Activated CD4-positive, alpha-beta T cell treated with anti-CD3 and anti-CD28 coated beads, Interleukin-2, Interleukin-6, amounts not matched to agents 100 ng/mL and 50 ng/mL, durations not matched to agents 16 hours and 8 hours (primary cell): Measurements from ENCODE around the gene AGBL3.
"Not testable (repeated sequence)": the region's sequence is repeated elsewhere in the genome, so short reads cannot be mapped to it uniquely, and the experiment has no call there.

Experiments
- DNase-seq: peaks from one replicate; pipeline ENCODE4 v3.0.0-alpha.2; 2020

Gene AGBL3

DNA sequence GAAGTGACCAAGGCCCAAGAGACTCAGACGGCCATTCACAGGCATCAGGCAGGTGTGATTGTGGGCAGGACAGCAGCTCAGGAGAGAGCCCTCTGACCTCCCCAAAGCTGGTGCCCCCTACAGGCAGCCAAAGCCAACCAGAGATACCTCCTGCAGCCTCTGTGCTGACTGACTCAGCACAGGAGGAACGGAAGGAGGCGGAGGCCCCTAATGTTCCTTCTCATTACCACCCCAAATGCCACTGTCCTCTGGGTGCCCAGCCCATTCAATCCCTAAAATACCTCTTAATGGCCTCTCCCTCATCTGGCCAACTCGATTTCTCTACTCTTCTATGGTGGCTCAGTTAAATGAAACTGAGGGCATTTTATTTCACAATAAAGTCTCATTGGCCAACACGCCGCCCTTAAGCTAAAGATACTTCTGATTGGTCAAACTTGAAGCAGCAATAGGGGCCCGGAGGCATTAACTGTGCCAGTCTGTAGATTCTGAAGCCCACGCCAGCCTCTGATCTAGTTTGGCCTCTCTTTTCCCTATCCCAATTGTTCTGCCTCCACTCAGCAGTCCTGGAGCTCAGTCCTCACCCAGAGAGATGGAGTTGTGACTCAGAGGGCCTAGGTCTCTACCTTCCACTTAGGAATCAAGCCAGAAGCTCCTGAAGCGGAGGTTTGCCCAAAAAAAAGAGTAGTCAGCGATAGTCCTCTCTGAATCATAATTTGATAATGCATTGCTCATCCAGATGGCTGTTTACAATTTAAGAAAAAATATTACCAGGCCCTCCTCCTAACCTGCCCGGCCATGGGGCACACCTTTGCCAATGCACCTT lies 183.0 kb downstream of the AGBL3 start:
- peak; percentile 82 for DNase-seq

DNA sequence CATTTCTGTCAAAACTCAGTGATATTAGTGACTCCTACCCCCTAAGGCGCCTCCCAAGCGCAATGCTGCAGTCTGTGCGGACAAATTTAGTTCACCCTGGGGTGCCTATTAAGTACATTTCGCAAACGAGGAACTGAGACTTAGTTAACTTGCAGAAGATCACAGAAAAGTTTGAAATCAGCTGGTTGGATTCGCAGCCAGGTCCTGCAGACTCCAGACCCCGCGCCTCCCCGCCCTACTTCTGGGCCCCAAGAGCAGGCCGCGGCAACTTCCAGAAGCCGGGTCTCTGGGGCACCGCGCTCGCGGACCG lies 183.6 kb downstream of the AGBL3 start:
- no peak for DNase-seq

DNA sequence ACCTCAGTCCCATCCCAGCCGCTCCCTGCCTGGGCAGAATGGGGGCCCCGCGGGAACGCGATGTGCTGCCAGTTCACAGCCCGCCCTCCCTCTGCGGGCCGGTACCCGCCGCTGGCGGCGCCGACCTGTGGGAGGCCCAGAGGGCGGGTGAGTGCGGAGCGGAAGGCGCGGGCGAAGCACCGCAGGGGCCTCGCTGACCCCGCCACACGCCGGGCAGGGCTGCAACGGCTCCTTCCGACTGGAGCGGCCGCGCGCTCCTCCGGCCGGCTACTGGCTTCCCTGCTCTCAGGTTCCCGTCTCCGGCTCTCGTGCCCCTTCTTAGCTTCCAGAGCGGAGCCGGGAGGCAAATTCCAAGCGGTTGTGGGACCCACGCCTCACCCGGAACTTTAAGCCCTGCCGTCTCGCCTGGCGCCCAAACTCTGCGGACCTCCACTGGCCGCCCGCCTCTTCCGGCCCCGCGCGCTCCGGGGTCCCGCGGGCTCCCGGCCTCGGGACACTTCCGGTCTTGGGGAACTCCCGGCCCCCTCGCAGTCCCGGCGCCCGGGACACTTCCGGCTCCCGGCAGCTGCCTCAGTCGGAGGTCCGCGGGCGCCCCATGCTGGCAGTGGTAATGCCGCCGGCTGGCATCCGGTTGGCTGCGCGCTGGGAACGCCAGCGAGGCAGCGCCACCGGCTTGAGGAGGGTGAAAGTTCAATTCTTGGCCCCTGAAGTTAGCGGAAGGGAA lies 184.1 kb downstream of the AGBL3 start, which contains the start of gene CYREN:
CYREN (minus strand) TSS at position 434 of the 724 bp plus-strand sequence. CDS start 1,785 bp downstream, outside the sequence.
- DNase-seq: peak; percentile 95

DNA sequence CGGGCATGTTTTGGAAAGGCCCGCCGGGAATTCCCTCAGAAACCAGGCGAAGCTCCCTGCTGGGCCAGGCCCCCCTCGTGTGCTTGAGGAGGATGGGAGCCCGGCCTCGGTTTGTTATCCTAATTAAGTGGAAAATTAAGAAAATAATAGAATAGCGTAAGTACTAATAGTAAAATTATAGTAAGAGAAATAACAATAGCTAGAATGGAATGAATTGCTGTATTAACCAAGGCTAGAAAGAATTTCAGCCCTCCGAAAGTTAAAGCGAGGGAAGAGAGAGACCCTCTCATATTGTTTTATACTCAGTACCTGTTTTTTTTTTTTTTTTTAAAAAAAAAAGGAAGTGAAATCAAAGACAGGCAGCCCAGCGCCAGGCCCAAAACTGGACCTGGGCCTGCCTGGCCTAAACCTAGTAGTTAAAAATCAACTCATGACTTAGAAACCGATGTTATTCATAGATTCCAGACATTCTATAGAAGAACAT lies 184.7 kb downstream of the AGBL3 start:
- not testable (repeated sequence) for DNase-seq

DNA sequence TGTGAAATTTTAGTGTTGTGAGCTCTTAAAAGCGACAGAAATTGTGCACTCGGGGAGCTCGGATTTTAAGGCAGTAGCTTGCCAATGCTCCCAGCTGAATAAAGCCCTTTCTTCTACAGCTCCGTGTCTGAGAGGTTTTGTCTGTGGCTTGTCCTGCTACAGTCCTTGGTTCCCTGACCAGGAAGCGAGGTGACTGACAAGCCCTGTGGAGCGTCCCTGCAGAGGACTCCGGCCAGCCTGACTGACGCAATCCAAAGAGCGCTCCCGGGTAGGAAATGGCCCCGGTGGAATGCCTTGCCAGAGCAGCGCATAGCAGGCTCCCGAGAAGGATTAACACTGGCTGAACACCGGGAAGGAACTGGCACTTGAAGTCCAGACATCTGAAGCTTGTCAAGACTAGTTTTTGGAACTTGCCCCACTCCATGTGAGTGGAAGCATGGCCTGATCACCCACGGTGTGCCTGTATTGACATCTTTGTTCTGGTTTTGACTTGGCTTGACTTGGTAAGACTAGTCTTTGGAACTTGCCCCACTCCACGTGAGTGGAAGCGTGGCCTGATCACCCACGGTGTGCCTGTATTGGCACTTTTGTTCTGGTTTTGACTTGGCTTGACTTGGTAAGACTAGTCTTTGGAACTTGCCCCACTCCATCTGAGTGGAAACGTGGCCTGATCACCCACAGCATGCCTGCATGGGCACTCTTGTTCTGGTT lies 185.4 kb downstream of the AGBL3 start:
- DNase-seq: not testable (repeated sequence)

DNA sequence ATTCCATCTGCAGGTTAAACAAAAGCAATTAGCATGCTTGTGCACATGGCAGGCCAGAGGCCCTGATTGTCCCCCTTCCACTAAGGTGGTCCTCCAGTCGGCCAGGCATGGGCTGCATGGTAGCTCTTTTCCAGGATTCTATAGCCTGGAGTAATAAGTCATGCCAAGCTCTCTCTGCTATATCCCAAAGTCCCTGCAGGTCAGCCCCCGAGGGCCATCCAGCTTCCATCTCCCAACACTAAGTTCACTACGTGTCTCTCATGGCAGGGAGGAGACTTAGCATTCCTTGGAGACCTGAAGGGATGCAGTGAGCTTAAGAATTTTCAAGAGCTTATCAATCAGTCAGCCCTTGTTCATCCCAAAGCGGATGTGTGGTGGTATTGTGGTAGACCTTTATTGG lies 187.6 kb downstream of the AGBL3 start:
- not testable (repeated sequence) for DNase-seq

DNA sequence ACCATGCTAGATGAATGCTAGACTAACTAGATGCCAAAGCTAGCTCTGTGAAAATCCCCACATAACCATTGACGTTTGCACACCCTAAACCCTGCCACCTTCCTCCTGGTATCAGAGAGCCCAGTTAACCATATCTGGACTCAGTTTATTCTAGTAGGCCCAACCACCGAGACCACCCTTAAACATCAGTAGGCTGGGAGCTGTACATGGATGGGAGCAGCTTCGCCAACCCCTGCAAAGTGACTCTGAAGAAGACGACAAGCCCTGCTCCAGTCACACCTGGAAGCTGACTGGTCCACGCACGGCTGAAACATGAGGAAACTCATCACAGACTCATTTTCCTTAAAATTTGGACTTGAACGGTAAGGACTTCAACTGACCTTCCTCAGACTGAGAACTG lies 188.6 kb downstream of the AGBL3 start:
- no peak for DNase-seq

DNA sequence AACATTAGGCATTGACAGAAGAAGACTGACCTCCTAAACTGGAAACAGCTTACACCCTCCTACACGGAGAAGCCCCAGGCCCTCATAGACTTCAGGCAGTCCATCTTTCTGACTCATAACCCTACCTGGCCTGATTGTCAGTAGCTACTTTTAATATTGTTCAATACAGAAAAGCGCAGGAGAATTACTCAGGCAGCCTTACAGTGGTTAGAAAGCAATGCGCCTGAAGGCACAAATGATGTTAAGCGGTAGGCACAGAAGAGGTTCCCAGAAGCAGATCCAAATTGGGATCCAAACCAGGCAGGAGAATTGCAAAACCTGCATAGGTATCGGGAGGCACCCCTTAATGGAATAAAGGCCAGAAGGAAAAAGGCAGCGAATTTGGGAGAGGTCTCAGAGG lies 189.6 kb downstream of the AGBL3 start:
- no peak for DNase-seq

DNA sequence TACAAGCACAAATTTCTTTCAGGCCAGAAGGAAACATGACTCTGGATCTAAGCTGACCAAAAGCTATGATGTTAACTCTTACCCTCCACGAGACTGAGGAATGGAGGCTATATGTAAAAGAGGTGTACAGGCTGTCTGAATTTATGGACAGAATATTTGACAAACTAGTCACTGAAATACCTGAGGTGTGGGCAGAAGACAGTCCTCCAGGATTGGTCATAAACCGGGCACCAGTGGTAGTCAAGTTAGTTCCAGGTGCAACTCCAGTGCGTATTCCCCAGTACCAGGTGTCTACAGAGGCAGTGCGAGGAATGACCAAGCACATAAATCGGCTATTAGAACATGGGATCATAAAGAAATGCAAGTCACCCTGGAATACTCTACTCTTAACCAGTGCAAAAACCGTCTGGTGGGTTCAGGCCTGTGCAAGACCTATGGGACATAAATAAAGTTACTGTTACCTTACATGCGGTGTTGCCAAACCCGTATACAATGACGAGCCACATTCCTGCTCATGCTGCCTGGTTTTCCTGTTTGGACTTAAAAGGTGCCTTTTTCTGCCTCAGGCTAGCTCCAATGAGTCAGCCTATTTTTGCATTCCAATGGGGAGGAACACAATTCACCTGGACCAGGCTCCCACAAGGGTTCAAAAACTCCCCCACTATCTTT lies 190.9 kb downstream of the AGBL3 start:
- no peak for DNase-seq

DNA sequence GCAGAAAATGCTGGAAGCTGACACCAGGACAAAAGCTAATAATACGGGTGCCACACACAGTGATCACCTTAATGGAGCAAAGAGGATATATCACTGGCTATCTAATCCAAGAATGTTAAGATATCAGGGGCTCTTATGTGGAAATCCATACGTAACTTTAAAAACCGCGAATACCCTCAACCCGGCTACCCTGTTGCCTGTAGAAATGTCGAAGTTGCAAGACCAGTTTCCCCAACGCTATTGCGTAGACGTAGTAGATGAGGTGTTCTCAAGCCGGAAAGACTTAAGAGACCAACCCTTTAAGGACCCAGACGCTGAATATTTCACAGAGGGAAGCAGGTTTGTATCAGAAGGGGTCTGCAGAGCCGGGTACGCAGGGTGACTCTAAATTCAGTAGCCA lies 192.1 kb downstream of the AGBL3 start:
- no peak for DNase-seq

DNA sequence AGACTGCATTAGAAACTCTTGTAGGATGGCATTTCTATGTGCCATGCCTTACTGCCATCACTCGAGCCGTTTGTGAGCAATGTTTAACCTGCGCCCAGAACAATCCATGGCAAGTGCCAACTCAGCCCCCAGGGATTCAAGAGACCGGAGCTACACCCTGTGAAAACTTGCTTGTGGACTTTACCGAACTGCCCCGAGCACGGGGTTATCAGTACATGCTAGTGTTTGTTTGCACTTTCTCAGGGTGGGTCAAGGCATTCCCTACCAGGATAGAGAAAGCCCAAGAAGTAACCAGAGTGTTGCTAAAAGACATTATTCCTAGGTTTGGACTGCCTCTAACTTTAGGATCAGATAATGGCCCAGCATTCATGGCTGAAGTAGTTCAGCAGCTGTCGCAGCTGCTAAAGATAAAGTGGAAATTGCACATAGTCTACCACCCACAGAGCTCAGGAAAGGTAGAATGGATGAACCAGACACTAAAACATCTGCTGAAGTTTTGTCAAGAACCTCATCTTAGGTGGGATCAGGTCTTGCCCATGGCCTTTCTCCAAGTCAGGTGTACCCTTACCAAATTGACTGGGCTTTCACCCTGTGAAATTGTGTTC lies 193.1 kb downstream of the AGBL3 start:
- no peak for DNase-seq

DNA sequence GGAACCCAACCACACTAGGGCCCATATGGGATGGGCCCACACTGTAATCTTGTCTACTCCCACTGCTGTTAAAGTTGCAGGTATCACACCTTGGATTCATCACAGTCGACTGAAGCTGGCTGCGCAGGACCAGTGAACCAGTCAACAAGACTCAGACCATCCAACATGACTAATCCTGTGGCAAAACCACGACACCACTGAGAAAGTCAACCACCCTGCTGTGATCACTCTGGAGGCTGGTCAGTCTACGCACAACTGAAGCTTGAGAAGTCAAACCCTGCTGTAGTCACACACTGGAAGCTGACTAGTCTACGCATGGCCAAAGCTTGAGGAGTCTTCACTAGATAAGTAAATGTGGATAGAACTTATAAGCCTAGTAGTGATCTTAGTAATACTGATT lies 193.8 kb downstream of the AGBL3 start:
- DNase-seq: peak; percentile 21

DNA sequence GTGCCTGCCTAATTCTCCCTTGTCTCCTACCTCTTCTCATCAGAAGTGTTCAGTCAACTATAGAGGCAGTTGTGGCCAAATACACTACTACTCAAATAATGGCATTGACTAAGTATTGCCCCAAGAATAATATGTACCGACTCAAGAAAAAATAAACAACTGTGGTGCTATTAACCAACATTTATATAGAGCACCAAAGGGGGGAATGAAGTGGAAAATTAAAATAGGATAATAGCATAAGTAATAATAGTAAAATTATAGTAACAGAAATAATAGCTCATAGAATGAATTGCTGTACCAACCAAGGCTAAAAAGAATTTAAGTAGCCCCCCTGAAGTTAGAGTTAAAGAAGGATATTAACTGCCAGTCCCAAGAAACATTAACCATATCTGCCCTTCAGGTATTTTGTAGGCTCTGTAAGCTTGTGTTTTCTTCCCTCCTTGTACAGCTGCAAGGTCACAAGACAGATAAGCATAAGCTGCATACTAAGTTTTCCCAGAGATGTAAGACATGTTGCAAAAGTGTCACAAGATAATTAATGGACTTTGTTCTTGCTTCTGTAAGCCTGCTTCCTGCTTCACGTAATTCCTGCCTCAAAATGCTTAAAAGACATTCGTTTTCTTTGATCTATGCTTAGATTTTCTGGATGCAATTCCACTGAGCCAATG lies 195.1 kb downstream of the AGBL3 start:
- no peak for DNase-seq

DNA sequence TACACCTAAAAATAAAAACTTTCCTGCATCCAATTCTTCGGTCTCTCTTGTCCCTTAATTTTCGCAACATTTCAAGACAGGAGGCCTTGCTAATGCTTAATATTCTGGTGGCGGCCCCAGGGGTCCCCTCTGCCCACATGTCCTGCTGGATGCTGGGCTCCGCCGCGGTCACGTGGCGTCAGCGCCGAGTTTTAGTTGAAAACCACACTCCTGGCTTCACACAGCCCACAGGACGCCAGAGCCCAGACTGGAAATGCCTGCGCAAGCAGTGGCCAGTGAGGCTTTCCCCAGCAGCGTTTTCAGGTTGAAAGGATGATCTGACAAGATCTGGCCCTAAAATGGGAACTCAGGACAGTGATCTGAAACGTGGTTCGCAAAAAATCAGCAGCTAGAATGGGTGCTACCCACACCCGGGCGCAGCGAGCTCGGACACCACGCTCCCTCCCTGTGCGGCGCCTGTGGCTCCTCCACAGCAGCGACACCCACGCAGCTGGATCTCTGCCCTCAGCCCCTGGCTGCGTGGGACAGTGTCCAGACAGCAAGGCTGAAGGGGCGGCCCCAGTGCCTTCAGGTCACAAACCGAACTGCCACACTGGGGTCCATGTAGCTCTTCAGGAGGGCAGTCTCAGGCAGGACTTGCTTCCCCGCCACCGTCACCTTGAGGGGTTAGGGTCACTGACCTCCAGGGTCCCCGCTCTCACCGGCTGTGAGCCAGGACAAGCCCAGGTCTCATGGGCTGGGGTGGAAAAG lies 195.8 kb downstream of the AGBL3 start:
- no peak for DNase-seq

DNA sequence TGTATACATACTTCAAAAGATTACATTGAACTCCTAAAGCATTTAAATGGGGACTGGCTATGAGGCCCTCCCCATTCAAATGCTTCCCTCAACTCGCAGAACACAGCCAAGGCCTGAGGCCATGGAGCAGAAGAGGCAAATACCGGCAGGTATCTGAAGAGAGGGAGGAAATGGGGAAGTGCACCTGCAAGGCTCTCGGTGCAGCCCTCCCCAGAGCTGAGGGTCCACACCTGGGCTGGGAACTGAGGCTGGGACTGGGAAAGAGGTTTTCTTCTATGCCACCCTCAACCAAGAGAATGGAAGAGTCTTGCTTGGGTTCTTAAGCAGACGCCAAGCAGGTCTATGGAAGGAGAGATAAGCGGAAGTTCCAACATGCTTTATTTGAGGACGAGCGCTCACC lies 197.2 kb downstream of the AGBL3 start:
- DNase-seq: no peak

DNA sequence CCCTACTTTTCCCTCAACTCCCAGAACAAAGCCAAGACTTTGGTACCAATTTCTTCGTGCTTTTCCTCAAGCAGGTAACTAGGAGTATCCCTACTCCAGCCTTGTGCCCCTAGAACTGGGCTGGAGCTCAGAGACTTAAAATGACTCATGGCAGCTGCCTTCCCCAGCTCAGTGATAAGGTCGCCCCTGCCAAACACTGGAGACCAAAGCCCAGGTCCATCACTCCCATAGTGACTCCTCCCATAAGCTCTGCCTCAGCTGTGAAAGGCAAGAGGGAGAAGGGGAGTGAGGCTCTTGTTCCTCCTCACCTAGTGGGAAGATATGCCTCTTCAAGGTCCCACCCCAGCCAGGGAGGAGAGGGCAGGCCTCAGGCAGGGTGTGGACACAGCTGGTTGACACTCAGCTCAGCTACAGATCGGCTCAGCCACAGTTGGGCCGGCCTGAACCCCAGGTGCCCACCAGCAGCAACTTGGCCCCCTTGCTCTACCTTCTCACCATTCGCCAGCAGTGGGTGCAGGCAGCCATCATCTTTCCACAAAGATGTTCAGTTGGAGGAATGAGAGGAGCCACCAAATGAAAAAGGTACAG lies 198.0 kb downstream of the AGBL3 start:
- DNase-seq: no peak
